Measurements from ENCODE around the gene MRPL20.
"Not testable (repeated sequence)": the region's sequence is repeated elsewhere in the genome, so short reads cannot be mapped to it uniquely, and the experiment has no call there.

MRPL20 gene

DNA sequence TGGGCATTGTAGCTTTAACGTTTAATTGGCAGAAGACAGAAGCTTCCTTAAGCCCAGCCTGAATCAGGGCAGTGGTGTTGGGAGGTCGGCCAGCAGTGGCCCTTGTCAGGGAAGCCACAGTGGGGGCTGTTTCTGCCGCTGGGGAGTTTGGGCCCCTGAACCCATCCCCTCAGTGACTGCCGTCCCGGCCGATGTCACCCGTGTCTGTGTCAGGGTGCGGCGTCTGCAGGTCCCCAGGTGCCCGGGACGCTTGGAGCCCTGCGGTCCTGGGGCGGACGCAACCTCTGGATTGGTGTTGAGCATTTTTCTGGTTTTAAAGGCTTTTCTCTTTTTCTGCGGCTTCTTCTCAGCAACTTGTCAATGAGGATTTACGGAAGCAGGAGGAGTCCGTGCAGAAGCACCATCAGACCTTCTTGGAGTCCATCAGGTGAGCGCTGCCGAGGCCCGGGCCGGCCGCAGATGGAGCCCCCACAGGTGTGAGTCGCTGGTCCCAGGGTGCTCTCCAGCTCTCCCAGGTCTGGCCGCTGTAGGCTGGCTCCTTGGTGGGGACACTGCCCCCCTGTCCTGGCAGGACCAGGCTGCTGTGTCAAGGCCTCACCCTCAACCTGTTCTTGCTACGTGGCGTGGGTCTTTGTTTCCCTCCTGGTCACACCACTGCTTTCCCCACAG, 44.7 kb upstream of the MRPL20 start:
- H2AFZ ChIP-seq, result no peak overlapping the region
- no peak overlapping the region for H3K27ac ChIP-seq
- no peaks in the 10 kb centered on the region for H3K4me1 ChIP-seq
- no peaks in the 10 kb centered on the region for H3K9me3 ChIP-seq (ENCODE audit: control insufficient read depth, low read length)
- no peaks in the 10 kb centered on the region for H3K79me2 ChIP-seq
- H3K27me3 ChIP-seq (ENCODE audit: control insufficient read depth, insufficient read depth, low read length), result no peaks in the 10 kb centered on the region
- no peaks in the 10 kb centered on the region for H3K36me3 ChIP-seq (ENCODE audit: control insufficient read depth, insufficient read depth, low read length)
- no peak overlapping the region for H3K4me3 ChIP-seq (ENCODE audit: low read depth, low read length)
- no peak overlapping the region for H3K4me2 ChIP-seq (ENCODE audit: low read length)
- TF ChIP-seq, protein P1, sequence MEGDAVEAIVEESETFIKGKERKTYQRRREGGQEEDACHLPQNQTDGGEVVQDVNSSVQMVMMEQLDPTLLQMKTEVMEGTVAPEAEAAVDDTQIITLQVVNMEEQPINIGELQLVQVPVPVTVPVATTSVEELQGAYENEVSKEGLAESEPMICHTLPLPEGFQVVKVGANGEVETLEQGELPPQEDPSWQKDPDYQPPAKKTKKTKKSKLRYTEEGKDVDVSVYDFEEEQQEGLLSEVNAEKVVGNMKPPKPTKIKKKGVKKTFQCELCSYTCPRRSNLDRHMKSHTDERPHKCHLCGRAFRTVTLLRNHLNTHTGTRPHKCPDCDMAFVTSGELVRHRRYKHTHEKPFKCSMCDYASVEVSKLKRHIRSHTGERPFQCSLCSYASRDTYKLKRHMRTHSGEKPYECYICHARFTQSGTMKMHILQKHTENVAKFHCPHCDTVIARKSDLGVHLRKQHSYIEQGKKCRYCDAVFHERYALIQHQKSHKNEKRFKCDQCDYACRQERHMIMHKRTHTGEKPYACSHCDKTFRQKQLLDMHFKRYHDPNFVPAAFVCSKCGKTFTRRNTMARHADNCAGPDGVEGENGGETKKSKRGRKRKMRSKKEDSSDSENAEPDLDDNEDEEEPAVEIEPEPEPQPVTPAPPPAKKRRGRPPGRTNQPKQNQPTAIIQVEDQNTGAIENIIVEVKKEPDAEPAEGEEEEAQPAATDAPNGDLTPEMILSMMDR (IDR thresholded peaks at IDR 0.05), result no peak
- H3K9ac ChIP-seq, result no peak overlapping the region

DNA sequence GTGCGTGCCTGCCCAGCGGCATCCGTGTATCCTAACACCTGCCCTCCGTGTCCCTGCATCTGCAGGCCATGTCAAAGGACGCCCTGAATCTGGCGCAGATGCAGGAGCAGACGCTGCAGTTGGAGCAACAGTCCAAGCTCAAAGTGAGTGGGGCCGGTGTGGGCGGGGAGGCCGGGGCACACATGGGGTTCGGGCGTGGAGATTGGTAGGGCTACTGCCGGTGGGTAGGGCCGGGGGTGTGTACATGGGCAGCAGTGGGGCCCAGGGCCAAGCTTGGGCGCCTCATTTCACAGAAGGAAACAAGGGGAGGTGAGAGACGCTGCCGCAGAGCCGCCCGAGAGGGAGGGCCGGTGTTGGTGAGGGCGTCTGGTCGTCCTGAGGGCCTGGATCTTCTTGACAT, 43.5 kb upstream of the MRPL20 start:
- H2AFZ ChIP-seq, result not testable (repeated sequence)

DNA sequence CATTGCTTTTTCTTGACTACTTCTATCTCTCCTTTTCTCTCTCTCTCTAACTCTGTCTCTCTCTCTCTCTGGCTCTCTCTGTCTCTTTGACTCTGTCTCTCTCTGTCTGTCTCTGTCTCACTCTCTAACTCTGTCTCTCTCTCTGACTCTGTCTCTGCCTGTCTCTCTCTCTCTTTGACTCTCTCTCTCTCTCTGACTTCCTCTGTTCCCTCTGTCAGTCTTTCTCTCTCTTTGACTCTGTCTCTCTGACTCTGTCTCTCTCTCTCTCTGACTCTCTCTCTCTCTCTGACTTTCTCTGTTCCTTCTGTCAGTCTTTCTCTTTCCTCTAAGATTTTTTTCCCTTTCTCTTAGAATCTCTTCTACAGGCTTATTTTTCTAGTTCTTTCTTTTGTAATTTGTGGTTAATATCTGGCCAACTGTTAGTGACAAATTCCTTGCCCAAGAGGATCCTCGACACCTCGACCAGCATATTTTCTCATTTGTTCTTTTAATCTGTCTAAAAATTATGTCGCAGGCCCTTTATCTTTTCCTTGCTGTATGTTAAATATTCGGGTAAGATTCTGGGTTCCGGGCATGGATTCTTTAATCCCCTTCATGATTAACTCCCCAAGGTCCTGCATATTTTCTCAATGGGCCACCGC, 42.1 kb upstream of the MRPL20 start, which contains the start of gene ATAD3C:
Gene ATAD3C (plus strand): TSS at position 591 of the 641 bp plus-strand sequence. CDS start 995 bp downstream, outside the sequence.
- no peaks in the 10 kb centered on the region for H3K79me2 ChIP-seq
- no peak within 1 kb of the TSS for H3K4me3 ChIP-seq (ENCODE audit: low read depth, low read length)
- H3K9me3 ChIP-seq (ENCODE audit: control insufficient read depth, low read length), result no peaks in the 10 kb centered on the region
- H3K27ac ChIP-seq, result no peak within 1 kb of the TSS
- TF ChIP-seq, protein P1 (IDR thresholded peaks at IDR 0.05), result no peak
- no peaks in the 10 kb centered on the region for H3K36me3 ChIP-seq (ENCODE audit: control insufficient read depth, insufficient read depth, low read length)
- H2AFZ ChIP-seq, result no peak within 1 kb of the TSS
- H3K27me3 ChIP-seq (ENCODE audit: control insufficient read depth, insufficient read depth, low read length), result no peaks in the 10 kb centered on the region
- H3K4me1 ChIP-seq, result no peaks in the 10 kb centered on the region
- H3K9ac ChIP-seq, result no peak within 1 kb of the TSS
- H3K4me2 ChIP-seq (ENCODE audit: low read length), result no peak within 1 kb of the TSS

More for the DNA sequence above, 43.5 kb upstream of the MRPL20 start:
- H3K79me2 ChIP-seq; H3K4me2 ChIP-seq (ENCODE audit: low read length); H3K27ac ChIP-seq; H3K4me3 ChIP-seq (ENCODE audit: low read depth, low read length); H3K9me3 ChIP-seq (ENCODE audit: control insufficient read depth, low read length); H3K36me3 ChIP-seq (ENCODE audit: control insufficient read depth, insufficient read depth, low read length); H3K9ac ChIP-seq; H3K4me1 ChIP-seq; H3K27me3 ChIP-seq (ENCODE audit: control insufficient read depth, insufficient read depth, low read length): not testable (repeated sequence)

DNA sequence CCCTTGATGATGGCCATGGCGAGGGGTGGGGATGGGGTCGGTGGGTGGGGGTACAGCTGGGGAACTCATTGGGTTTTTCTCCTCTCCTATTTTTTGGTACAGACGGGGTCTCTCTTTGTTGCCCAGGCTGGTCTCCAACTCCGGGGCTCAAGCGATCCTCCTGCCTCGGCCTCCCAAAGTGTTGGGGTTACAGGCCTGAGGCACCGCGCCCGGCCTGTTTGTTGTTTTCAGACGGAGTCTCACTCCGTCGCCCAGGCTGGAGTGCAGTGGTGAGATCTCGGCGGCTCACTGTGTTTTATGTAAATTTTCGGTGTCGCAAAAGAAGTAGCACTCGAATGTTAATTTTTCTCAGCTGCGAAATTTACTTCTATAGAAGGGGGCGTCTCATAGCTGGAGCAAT, 39.5 kb upstream of the MRPL20 start:
- H3K4me1 ChIP-seq; H3K27ac ChIP-seq; H3K36me3 ChIP-seq (ENCODE audit: control insufficient read depth, insufficient read depth, low read length); H3K9me3 ChIP-seq (ENCODE audit: control insufficient read depth, low read length); H3K79me2 ChIP-seq; H3K27me3 ChIP-seq (ENCODE audit: control insufficient read depth, insufficient read depth, low read length); H3K9ac ChIP-seq; H3K4me2 ChIP-seq (ENCODE audit: low read length); H3K4me3 ChIP-seq (ENCODE audit: low read depth, low read length); H2AFZ ChIP-seq: not testable (repeated sequence)

DNA sequence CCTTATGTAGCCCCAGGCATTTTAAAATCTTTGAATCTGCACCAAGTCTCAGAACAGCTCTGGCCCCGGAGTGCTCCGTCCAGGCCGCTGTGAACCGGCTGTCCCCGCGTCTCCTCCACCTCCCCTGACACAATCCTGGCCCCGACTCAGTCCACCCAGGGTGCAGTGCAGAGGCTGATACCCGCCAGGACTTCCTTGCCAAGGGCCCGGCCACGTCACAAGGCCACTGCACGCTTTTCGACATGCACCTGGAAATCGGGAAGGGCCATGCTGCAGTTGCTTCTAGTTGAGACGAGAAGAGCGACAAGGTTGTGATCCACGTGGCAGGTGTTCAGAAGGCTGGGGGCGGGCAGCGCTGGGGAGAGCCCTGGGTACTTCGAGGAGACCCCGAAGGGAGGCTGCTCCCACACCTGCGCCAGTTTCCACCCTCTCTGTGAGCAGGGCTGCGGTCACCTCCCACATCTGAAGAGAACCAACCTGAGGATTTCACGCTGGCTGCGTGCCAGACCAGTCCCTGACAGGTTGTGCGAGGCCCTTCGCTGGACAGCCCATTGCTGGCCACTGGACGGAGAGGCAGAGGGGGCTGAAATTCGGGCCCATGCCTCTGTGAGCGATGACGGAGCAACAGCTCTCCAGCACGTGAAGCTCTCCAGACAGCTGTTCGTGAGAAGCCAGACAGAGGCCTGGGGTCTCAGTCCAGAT, 35.1 kb upstream of the MRPL20 start:
- no peaks in the 10 kb centered on the region for H3K79me2 ChIP-seq
- no peaks in the 10 kb centered on the region for H3K9me3 ChIP-seq (ENCODE audit: control insufficient read depth, low read length)
- no peak overlapping the region for H3K4me2 ChIP-seq (ENCODE audit: low read length)
- H3K27me3 ChIP-seq (ENCODE audit: control insufficient read depth, insufficient read depth, low read length), result no peaks in the 10 kb centered on the region
- no peak overlapping the region for H3K4me3 ChIP-seq (ENCODE audit: low read depth, low read length)
- no peak overlapping the region for H2AFZ ChIP-seq
- no peaks in the 10 kb centered on the region for H3K4me1 ChIP-seq
- H3K27ac ChIP-seq, result no peak overlapping the region
- no peaks in the 10 kb centered on the region for H3K36me3 ChIP-seq (ENCODE audit: control insufficient read depth, insufficient read depth, low read length)
- no peak overlapping the region for H3K9ac ChIP-seq
- TF ChIP-seq, protein P1 (IDR thresholded peaks at IDR 0.05), result no peak
